HG02759 (cell line): Measurements from ENCODE around the gene F2R.

Experiments used
- ATAC-seq: cut with Tn5 transposase; IDR thresholded peaks from one replicate; pipeline ENCODE4 v1.9.1; 2021; ENCODE audit warnings: mild to moderate bottlenecking, moderate library complexity; ENCODE audit not compliant: unreplicated experiment

The F2R gene

GRCh38 chr5:76690037-76690679 lies 25.8 kb upstream of the F2R start:
- ATAC-seq: no peak

DNA sequence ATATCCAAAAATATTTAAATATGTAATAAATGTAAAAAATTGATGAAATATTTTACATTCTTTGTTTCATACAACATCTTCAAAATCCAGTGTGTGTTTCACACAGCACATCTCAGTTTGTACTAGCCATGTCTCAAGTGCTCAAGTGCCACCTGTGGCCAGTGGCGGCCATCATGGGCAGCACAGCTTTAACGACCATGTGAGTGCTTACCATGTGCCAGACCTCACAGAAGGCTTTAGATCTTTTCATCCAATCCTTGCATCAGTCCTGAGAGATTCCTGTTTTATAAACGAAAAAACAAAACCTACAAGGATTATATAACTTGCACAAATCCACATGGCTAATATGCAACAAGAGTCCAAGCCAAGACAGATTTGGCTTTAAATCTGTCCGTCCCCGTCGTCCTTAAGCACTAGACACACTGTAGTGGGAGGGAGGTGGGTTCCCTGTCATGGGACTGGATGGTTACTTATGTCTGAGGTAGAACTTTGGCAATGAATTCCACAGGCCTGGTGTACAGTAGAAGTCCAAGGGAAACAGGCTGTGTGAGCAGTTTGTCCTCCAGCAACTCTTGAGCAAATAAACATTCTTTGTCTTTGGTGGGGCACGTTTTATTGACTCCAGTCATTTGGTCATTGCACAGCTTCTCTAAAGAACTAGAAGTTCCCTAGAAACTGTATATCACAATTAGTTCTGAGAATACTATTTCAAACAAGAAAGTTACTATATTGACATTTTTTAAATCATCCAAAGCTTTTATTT lies 25.0 kb upstream of the F2R start:
- ATAC-seq: no peak

DNA sequence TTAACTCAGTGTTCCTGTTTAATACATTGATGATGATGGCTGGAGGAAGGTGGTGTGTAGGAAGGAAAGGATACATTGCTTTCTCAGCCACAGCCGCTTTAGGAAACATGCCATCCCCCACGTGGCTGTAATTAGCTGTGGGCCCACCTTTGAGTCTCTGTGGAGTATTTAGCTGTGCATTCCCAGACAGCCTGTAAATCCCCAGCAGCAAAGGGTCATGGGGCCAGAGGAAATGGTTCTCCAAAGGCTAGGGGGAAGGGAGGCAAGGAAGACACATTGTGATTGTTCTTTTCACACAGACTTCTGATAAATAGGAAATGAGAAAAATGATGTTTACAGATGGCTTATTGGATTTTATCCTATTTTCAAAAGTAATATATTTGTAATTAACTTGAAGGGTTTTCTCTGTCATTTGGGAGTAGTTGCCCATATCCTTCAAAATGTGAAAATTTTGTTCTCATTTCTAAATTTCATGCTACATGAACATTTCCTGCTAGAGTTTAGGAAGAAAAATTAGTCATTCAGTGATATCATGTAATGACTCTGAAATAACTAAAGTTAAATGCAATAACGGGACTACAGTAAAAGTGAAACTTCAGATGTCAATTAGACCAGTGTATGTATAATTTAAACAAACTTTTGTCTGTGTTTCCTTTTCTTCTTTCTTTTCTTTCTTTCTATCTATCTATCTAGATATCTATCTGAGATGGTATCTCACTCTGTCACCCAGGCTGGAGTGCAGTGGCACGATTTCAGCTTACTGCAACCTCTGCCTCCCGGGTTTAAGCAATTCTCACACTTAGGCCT lies 24.3 kb upstream of the F2R start:
- ATAC-seq: peak; percentile 55

- ATAC-seq: no peak
Observed at GRCh38 chr5:76692274-76692540, 23.7 kb upstream of the F2R start.

- no peak for ATAC-seq
Observed at GRCh38 chr5:76692651-76693050, 23.3 kb upstream of the F2R start.

- ATAC-seq: no peak
Observed at GRCh38 chr5:76693141-76693540, 22.8 kb upstream of the F2R start.

DNA sequence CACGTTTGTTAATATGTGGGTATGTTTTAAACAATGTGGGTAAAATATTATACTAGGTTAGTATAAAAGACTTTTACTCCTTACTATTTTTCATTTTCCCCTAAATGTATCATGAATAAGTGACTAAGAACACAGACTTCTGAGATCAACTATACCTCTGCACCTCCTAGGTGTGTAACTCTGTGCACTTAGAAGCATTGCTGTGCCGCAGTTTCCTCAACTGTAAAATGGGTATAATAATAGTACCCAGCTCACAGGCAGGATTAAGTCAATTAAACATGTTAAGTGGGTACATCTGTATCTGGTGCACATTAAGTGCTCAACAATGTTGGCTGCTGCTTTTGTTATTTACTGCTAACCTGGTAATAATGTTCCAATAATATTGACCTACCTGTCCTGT lies 21.6 kb upstream of the F2R start:
- no peak for ATAC-seq

DNA sequence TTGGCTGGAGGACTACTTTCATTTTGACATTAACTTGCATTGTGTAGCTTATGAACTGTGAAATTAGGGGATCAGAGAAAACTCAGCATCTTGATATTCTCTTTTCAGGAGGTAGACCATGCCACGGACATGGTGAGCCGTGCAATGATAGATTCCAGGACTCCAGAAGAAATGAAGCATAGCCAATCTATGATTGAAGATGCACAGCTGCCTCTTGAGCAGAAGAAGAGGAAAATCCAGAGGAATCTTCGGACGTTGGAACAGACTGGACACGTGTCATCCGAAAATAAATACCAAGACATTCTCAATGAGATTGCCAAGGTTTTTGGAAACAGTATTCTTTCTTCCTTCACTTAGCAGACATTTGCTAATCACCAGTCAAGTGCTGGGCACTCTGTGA lies 20.6 kb upstream of the F2R start:
- ATAC-seq: no peak

DNA sequence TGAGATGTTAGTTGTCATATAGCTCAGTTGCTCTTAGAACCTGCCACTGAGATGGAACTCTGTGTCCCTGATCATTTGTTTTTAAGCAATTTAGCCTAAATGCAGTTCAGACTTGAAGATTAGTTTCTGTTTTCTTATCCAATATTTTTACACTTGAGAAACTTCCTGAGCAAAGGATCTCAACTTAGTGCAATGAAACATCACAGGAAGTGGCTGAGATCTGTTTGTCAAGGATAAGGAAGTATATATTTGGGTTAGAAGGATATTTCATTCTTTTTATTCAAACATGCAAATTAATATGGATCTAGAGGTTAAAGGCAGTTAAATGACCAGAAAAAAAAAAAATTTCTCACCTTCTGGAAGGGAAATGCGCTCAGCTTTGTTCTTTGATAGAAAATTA lies 19.7 kb upstream of the F2R start:
- no peak for ATAC-seq

DNA sequence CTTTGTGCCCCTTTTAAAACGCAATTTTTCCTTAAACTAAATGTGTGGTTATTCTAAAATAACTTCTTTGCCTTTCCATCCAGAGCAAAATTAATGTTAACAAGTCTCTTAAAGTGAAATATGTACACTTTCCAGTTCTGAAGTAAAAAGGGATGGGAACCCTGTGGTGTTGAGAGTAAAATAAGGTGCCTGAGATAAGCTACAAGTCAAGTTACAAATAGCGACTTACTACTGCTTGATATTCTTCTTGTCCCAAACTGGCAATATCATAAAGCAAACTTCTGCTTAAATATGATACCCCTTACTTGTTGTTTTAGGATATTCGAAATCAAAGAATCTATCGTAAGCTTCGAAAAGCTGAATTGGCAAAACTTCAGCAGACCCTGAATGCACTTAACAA lies 18.3 kb upstream of the F2R start:
- ATAC-seq: no peak

GRCh38 chr5:76700571-76700970 lies 15.4 kb upstream of the F2R start:
- no peak for ATAC-seq

DNA sequence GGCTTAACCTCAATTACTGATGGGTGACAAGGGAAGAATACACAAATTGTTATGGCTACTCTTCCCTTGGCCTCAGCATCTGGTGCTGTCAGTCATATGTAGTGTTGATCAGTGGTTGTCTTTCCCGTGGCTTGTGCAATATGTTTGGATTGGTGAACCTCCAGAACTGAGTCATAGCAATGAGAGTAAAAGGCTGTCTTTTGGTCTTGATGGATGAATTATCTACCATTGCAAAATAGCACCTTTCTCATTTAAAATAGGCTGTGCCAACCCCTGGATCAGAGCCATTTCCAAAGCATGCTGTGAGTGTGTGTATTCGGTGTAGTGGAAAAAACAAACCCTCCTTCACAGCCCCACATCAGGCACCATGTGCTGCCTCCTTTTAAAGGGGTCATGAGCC lies 14.6 kb upstream of the F2R start:
- ATAC-seq: no peak

DNA sequence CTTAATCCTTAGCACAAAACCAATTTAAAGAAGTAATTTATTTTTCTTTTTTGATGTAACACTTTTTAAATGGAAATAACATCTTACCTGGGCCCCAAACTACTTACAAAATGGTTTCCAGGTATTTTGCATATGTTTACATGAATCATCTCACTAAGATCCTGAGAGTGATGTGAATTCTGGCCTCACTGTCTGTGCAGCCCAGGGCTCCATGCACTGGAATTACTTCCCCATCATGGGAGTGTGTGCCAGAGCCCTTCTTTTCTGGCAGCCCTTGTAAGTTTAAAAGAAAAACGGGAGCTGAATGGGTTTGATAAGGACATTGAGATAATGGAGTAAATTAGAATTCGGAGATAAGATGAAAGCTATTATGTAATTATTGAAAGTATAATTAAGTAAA lies 12.2 kb upstream of the F2R start:
- no peak for ATAC-seq

DNA sequence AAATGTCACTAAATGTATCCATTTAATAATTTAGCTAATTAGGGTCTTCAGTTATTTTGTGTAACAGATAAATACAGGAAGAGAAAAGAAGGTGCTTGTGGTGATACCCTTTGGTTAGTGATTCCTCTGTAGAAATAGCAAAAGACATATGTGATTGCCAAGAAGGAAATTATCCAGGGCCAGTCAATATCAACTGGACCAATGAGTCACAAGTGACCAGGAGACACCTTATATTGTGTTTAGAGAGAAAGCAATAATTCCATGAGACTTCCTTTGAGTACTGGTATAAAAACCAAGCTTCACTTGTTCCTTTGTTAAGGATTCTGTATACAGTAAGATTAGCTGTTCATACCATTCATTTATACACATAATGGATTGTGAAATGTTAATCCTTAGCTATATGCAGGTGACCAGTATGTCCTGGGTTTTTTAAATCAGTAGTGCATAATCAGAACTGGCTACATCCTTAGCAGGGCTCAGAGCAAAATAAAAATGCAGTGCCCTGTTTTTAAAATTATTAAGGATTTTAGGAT lies 11.7 kb upstream of the F2R start:
- no peak for ATAC-seq

- ATAC-seq: no peak
Observed at GRCh38 chr5:76705574-76705973, 10.4 kb upstream of the F2R start.

DNA sequence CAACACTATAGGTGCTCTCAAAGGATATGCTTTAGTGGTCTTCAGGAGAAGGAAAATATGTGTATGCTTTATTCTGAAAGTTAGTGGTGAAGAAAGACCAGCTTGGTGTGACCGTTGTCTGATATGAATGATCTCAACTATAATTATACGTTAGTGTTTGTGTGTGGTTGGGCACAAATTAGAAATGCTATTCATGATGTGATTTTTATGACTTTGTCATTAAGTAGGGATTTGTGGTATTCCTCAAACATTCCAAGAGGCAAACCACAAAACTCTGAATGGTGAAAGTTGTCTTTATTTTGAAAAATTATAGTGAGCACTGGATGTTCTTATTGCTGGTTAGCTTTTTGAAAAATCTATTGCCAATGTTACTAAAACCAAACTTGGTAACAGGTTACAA lies 6.2 kb upstream of the F2R start:
- no peak for ATAC-seq

DNA sequence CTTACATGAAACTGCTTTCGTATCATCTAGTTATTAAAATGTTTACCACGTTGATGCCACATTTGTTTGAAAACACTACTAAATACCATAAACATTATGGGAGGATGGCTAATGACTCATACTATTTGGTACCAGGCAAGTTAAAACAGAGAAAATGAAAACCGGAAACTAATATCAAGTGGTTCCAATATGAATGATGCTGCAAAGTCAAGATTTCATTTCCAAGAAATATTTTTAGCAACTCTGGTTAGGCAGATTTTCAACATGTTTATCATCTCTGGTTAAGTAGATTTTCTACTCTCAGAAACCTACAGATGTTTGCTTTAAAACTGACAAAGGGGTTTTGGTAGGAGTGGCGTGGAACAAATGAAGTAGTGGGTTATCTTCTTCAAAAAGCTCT lies 4.9 kb upstream of the F2R start:
- ATAC-seq: no peak

- ATAC-seq: peak; percentile 3
Observed at GRCh38 chr5:76714751-76715485, 1.0 kb upstream of the F2R start.

GRCh38 chr5:76715486-76715735 lies 515 bp upstream of the F2R start:
- peak; percentile 35 for ATAC-seq

DNA sequence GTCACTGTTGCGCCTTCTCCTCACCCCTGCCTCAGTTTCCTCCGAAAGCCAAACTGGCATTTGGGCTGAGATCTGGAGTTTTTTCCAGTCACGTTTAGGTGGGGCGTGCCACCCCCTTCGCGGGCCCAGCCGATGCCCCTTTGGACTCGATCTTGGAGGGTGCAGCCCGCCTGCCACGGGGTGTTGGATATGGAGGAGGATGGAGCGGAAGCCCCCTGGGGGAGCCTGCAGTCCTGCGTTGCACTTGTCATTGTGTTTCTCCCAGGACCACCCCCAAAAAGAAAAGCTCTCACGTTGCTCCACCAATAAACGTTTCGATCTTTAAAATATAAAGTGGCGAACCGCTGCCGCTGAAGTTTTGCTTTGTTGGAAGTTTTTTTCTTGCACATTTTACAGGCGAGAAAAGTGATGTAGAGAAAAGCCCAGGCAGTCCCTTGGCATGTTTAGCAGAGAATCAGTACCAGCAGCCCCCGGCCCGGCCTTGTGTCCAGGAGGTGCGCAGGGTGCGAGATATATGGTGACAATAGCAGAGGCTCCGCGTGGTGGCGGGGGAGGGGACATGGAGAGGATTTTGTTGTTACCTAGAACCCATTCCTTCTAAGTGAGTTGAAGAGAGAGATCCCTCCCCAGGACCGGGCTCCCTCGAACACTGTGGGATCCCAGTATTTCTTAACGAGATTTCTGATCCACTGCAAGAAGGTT lies 681 bp downstream of the F2R start:
- ATAC-seq: no peak
